ENCODE results near the gene SGTA. TPM values are rescaled to one million over a fixed set of nuclear protein-coding genes. Genes with fewer than 3 reads are reported as not detected.

The SGTA gene
- total RNA-seq, 1 donor from 2014 or later: 77.5 TPM

DNA sequence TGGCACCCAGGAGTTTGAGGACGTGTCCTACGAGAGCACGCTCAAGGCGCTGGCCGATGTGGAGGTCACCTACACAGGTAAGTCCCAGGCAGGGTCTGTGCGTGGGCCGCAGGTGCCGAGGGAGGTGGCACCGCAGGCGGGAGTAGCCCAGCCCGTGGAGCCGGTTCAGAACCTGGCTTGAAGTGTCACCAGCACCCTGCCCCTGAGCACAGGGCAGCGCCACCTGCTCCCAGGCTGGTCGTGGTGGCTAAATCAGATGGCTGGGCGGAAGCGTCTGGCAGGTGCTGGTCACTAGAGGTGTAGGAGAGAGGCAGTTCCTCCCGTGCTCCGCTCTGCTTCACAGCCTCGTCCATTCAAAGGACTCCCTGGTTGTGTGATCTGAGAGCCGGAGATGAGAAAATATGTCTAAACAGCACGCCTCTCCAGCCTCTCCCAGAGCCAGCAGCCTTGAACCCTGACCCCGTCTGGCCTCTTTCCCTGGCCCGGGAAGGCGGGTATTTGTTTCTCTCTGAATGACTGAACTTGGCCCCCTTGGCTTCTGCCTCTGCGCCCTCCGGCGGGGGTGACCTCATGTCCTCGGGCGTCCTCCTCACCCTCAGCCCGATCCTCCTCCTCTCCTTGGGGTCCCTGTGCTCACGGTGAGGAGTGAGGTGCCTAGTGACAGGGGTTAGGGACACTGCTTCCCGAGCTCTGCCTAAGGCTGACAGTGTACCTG is 7.6 kb upstream of the SGTA start:
- no peak overlapping the region for H3K4me3 Mint-ChIP-seq (ENCODE audit: low read depth)
- H3K27ac Mint-ChIP-seq: no peak overlapping the region
- TF ChIP-seq, protein P1, sequence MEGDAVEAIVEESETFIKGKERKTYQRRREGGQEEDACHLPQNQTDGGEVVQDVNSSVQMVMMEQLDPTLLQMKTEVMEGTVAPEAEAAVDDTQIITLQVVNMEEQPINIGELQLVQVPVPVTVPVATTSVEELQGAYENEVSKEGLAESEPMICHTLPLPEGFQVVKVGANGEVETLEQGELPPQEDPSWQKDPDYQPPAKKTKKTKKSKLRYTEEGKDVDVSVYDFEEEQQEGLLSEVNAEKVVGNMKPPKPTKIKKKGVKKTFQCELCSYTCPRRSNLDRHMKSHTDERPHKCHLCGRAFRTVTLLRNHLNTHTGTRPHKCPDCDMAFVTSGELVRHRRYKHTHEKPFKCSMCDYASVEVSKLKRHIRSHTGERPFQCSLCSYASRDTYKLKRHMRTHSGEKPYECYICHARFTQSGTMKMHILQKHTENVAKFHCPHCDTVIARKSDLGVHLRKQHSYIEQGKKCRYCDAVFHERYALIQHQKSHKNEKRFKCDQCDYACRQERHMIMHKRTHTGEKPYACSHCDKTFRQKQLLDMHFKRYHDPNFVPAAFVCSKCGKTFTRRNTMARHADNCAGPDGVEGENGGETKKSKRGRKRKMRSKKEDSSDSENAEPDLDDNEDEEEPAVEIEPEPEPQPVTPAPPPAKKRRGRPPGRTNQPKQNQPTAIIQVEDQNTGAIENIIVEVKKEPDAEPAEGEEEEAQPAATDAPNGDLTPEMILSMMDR (IDR thresholded peaks at IDR 0.05; ENCODE audit: unreplicated experiment): no peak
- peaks cover 10% of the 10 kb centered on the region for H3K36me3 Mint-ChIP-seq (ENCODE audit: insufficient read depth)
- DNase-seq (ENCODE audit: low spot score, unreplicated experiment): no peak
- no peaks in the 10 kb centered on the region for H3K27me3 Mint-ChIP-seq
- H3K4me1 Mint-ChIP-seq (ENCODE audit: low read depth): peaks cover 7% of the 10 kb centered on the region
- H3K9me3 Mint-ChIP-seq (ENCODE audit: low read depth): no peaks in the 10 kb centered on the region

GRCh38 chr19:2790194-2790556 is 7.1 kb upstream of the SGTA start:
- no peaks in the 10 kb centered on the region for H3K27me3 Mint-ChIP-seq
- no peak overlapping the region for H3K27ac Mint-ChIP-seq
- H3K4me3 Mint-ChIP-seq (ENCODE audit: low read depth): no peak overlapping the region
- H3K36me3 Mint-ChIP-seq (ENCODE audit: insufficient read depth): peaks cover 6% of the 10 kb centered on the region
- no peak for DNase-seq (ENCODE audit: low spot score, unreplicated experiment)
- H3K9me3 Mint-ChIP-seq (ENCODE audit: low read depth): no peaks in the 10 kb centered on the region
- H3K4me1 Mint-ChIP-seq (ENCODE audit: low read depth): peaks cover 8% of the 10 kb centered on the region
- TF ChIP-seq, protein P1 (IDR thresholded peaks at IDR 0.05; ENCODE audit: unreplicated experiment): no peak

DNA sequence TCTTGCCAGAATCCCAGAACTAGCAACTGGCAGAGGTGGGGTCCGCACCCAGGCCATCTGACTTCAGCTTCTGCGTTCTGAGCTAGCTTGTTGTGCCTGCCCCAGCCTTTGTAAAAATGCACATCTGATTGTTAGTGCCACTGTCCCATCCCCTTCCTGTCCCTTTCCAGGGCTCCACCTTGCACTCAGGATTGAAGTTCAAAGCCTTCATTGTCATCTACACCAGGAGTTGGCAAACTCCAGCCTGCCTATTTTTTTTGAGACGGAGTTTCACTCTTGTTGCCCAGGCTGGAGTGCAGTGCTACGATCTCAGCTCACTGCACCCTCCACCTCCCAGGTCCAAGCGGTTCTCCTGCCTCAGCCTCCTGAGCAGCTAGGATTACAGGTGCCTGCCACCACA is 5.2 kb upstream of the SGTA start:
- TF ChIP-seq, protein P1 (IDR thresholded peaks at IDR 0.05; ENCODE audit: unreplicated experiment): no peak
- no peak for DNase-seq (ENCODE audit: low spot score, unreplicated experiment)
- H3K36me3 Mint-ChIP-seq (ENCODE audit: insufficient read depth): peaks cover 3% of the 10 kb centered on the region
- H3K4me3 Mint-ChIP-seq (ENCODE audit: low read depth): peak overlapping the region; percentile 47
- H3K27me3 Mint-ChIP-seq: no peaks in the 10 kb centered on the region
- no peak overlapping the region for H3K27ac Mint-ChIP-seq
- H3K9me3 Mint-ChIP-seq (ENCODE audit: low read depth): no peaks in the 10 kb centered on the region
- peaks cover 11% of the 10 kb centered on the region for H3K4me1 Mint-ChIP-seq (ENCODE audit: low read depth)

- Mint-ChIP-seq H3K27me3 (no peaks in the 10 kb centered on the region), H3K9me3 (ENCODE audit: low read depth) (no peaks in the 10 kb centered on the region), H3K4me1 (ENCODE audit: low read depth) (peaks cover 16% of the 10 kb centered on the region), H3K27ac (peak overlapping the region; percentile 63), H3K36me3 (ENCODE audit: insufficient read depth) (peaks cover 3% of the 10 kb centered on the region), H3K4me3 (ENCODE audit: low read depth) (peak overlapping the region; percentile 61)
- TF ChIP-seq, protein P1 (IDR thresholded peaks at IDR 0.05; ENCODE audit: unreplicated experiment): no peak
- DNase-seq (ENCODE audit: low spot score, unreplicated experiment): no peak
These were observed 4.0 kb upstream of the SGTA start for GRCh38 chr19:2787115-2787514.

GRCh38 chr19:2785244-2785997 is 2.3 kb upstream of the SGTA start, which contains the start of gene THOP1:
Gene THOP1 (plus strand): TSS chr19:2785503. CDS start chr19:2785663, 160 bp downstream.
- H3K9me3 Mint-ChIP-seq (ENCODE audit: low read depth): no peaks in the 10 kb centered on the region
- H3K36me3 Mint-ChIP-seq (ENCODE audit: insufficient read depth): peaks cover 2% of the 10 kb centered on the region
- H3K27ac Mint-ChIP-seq: peak within 1 kb of the TSS; percentile 91
- TF ChIP-seq, protein P1 (IDR thresholded peaks at IDR 0.05; ENCODE audit: unreplicated experiment): no peak
- peak; percentile 94 for DNase-seq (ENCODE audit: low spot score, unreplicated experiment)
- H3K27me3 Mint-ChIP-seq: no peaks in the 10 kb centered on the region
- peaks cover 25% of the 10 kb centered on the region for H3K4me1 Mint-ChIP-seq (ENCODE audit: low read depth)
- H3K4me3 Mint-ChIP-seq (ENCODE audit: low read depth): peak within 1 kb of the TSS; percentile 91

Data from progenitor cell of endocrine pancreas (in vitro differentiated cells).